Naive thymus-derived CD4-positive, alpha-beta T cell (primary cell): ENCODE data around the gene PSKH1. TPM values are rescaled to one million over a fixed set of nuclear protein-coding genes. Genes with fewer than 3 reads are reported as not detected.
A peak's percentile ranks its signal among the peaks of the same experiment; 100 is the strongest.

Experiments
- ATAC-seq: fragments of 150-1000 bp; cut with Tn5 transposase; 2 replicates; pipeline ENCODE4 v1.10.0; 2021; ENCODE audit warnings: mild to moderate bottlenecking, moderate library complexity
- CTCF ChIA-PET: fragments of 350-600 bp; sonication (Branson Sonifier 250); formaldehyde crosslinking; loops from one replicate; lab custom pipeline; 2021; ENCODE audit warnings: antibody characterized with exemption; lab: Charles Lee
- POLR2A ChIA-PET: fragments of 350-600 bp; sonication (Branson Sonifier 250); formaldehyde crosslinking; loops from one replicate; lab custom pipeline; 2021; ENCODE audit warnings: antibody characterized with exemption, inconsistent platforms; lab: Charles Lee
- DNase-seq, 9 donors: peaks; one replicate each; pipeline versions ENCODE4 v3.0.0 to v3.0.0-alpha.2; 2020 to 2022; ENCODE audit warnings: mixed read lengths in 1 of 9
- H3K27ac ChIP-seq: one replicate; pipeline ENCODE4 v1.7.0; 2013; ENCODE audit warnings: mild to moderate bottlenecking, low read depth, low read length, moderate library complexity
- H3K27me3 ChIP-seq, 2 donors: one replicate each; pipeline ENCODE4 v1.7.0; 2013; ENCODE audit warnings: low read length in 2 of 2, mild to moderate bottlenecking in 2 of 2, moderate library complexity in 2 of 2; ENCODE audit not compliant: control insufficient read depth in 2 of 2, insufficient read depth in 2 of 2
- H3K36me3 ChIP-seq, 3 experiments: 1 replicate in 2 of 3; 2 replicates in 1 of 3; pipeline ENCODE4 v1.7.0; 2013; ENCODE audit warnings: low read length in 3 of 3, mild to moderate bottlenecking in 3 of 3, moderate library complexity in 1 of 3; ENCODE audit not compliant: insufficient read depth in 3 of 3, control insufficient read depth in 2 of 3
- H3K4me1 ChIP-seq, 2 donors: one replicate each; pipeline ENCODE4 v1.7.0; 2013; ENCODE audit warnings: low read length in 2 of 2, mild to moderate bottlenecking in 2 of 2, moderate library complexity in 1 of 2; ENCODE audit not compliant: control insufficient read depth in 2 of 2, insufficient read depth in 2 of 2
- H3K4me3 ChIP-seq: 2 replicates; pipeline ENCODE4 v1.7.0; 2013; ENCODE audit warnings: mild to moderate bottlenecking, low read length
- H3K9me3 ChIP-seq, 3 experiments: 1 replicate in 2 of 3; 2 replicates in 1 of 3; pipeline ENCODE4 v1.7.0; 2013; ENCODE audit warnings: low read length in 3 of 3; ENCODE audit not compliant: control insufficient read depth in 2 of 3
- H3K27ac Mint-ChIP-seq, 9 donors: one replicate each; pipeline ENCODE4 v1.8.0; 2020 to 2022; ENCODE audit warnings: mixed read lengths in 9 of 9, mild to moderate bottlenecking in 8 of 9, moderate library complexity in 5 of 9, inconsistent platforms in 2 of 9
- H3K27me3 Mint-ChIP-seq, 5 donors: one replicate each; pipeline ENCODE4 v1.8.0; 2021 to 2022; ENCODE audit warnings: mixed read lengths in 5 of 5, mild to moderate bottlenecking in 1 of 5
- H3K36me3 Mint-ChIP-seq, 5 donors: one replicate each; pipeline ENCODE4 v1.8.0; 2020 to 2022; ENCODE audit warnings: mixed read lengths in 5 of 5, mild to moderate bottlenecking in 3 of 5, inconsistent platforms in 1 of 5
- H3K4me1 Mint-ChIP-seq, 7 donors: one replicate each; pipeline ENCODE4 v1.8.0; 2020 to 2022; ENCODE audit warnings: mixed read lengths in 7 of 7, mild to moderate bottlenecking in 3 of 7, inconsistent platforms in 1 of 7
- H3K4me3 Mint-ChIP-seq, 10 donors: one replicate each; pipeline ENCODE4 v1.8.0; 2020 to 2022; ENCODE audit warnings: mild to moderate bottlenecking in 10 of 10, mixed read lengths in 10 of 10, moderate library complexity in 6 of 10, inconsistent platforms in 2 of 10
- H3K9me3 Mint-ChIP-seq, 11 donors: one replicate each; pipeline ENCODE4 v1.8.0; 2020 to 2022; ENCODE audit warnings: mixed read lengths in 11 of 11, mild to moderate bottlenecking in 4 of 11, inconsistent platforms in 1 of 11, moderate library complexity in 1 of 11
- intact Hi-C, 2 donors: fragments of 100-400 bp; cut with micrococcal nuclease; formaldehyde crosslinking; loops; one replicate each; pipeline ENCODE4 v1.15.1; 2023
- polyA plus RNA-seq, 2 donors: library from polyadenylated mRNA; unstranded; fragments of 300-500 nt; fragmentation: Illumina TruSeq; gene quantifications; one replicate each; pipeline ENCODE4 v1.2.3, GENCODE V29; 2021
- total RNA-seq, 6 experiments: library from RNA in 5 of 6; stranded (reverse) in 5 of 6; gene quantifications; 1 replicate in 5 of 6; 2 replicates in 1 of 6; pipeline ENCODE4 v1.2.3 and lab custom pipeline; 2021 to 2026

The PSKH1 gene
- total and polyA plus RNA-seq, 7 experiments from 2014 or later, result 18.0 to 34.0 (median 23.3) TPM

GRCh38 chr16:67846320-67847063 is 46.6 kb upstream of the PSKH1 start, which contains the start of gene NUTF2:
TSS of gene NUTF2 (plus strand) at chr16:67846933. CDS start at chr16:67865131, 18,198 bp downstream.
- Mint-ChIP-seq H3K27me3 (no peaks in the 10 kb centered on the region), H3K4me3 (peak within 1 kb of the TSS; percentile 87 to 97 (median 92)), H3K4me1 (peaks cover 22 to 68% (median 47%) of the 10 kb centered on the region in 7 donors), H3K27ac (peak within 1 kb of the TSS; percentile 84 to 98 (median 94)), H3K36me3 (peaks cover 0 to 19% (median 0%) of the 10 kb centered on the region in 5 donors), H3K9me3 (no peaks in the 10 kb centered on the region)
- intact Hi-C loops, result loop anchor here (1.0 to 10.0 kb wide), 15 partner anchors 13 to 602 kb away; partner anchors contain the start of genes CTCF (in 2 of the 2), EDC4 (in 2 of the 2), RANBP10 (in 2 of the 2) and TSNAXIP1 (in 2 of the 2)
- peaks cover 0 to 7% (median 0%) of the 10 kb centered on the region in 3 experiments for H3K36me3 ChIP-seq
- peaks cover 43 to 46% of the 10 kb centered on the region in 2 donors for H3K4me1 ChIP-seq
- H3K27ac ChIP-seq, result peak within 1 kb of the TSS; percentile 99
- POLR2A ChIA-PET, result interaction anchor here (0.6 to 6.4 kb wide), 16 partner anchors 9 to 523 kb away, joined by 3 to 35 read pairs (median 5); partner anchors contain the start of genes ACD, EDC4, NFATC3 and PARD6A
- ATAC-seq, result peak; percentile 81
- peak; percentile 90 to 98 (median 96) for DNase-seq
- H3K9me3 ChIP-seq, result no peaks in the 10 kb centered on the region
- peak within 1 kb of the TSS; percentile 88 for H3K4me3 ChIP-seq
- H3K27me3 ChIP-seq, result no peaks in the 10 kb centered on the region
- CTCF ChIA-PET, result interaction anchor here (0.5 to 1.5 kb wide), 4 partner anchors 14 to 89 kb away, joined by 3 to 7 read pairs (median 5); no protein-coding TSS in a partner anchor

GRCh38 chr16:67847064-67847861 is 45.8 kb upstream of the PSKH1 start, which contains the start of gene CENPT:
TSS of gene CENPT (minus strand) at chr16:67847693. CDS start at chr16:67833859, 13,834 bp downstream.
- ATAC-seq (peak; percentile 62), DNase-seq (no peak)
- Mint-ChIP-seq H3K9me3 (no peaks in the 10 kb centered on the region), H3K27ac (peak within 1 kb of the TSS; percentile 84 to 98 (median 92)), H3K27me3 (no peaks in the 10 kb centered on the region), H3K4me1 (peaks cover 19 to 65% (median 41%) of the 10 kb centered on the region in 7 donors), H3K36me3 (peaks cover 0 to 19% (median 0%) of the 10 kb centered on the region in 5 donors), H3K4me3 (peak within 1 kb of the TSS; percentile 87 to 97 (median 92))
- peak within 1 kb of the TSS; percentile 88 for H3K4me3 ChIP-seq
- peaks cover 41 to 44% of the 10 kb centered on the region in 2 donors for H3K4me1 ChIP-seq
- H3K27ac ChIP-seq, result peak within 1 kb of the TSS; percentile 99
- ChIA-PET CTCF (no interaction called here), POLR2A (interaction anchor here (0.6 to 4.1 kb wide), 8 partner anchors 14 to 187 kb away, joined by 3 to 23 read pairs (median 6); partner anchors contain the start of genes ACD, EDC4, PARD6A and RANBP10)
- H3K36me3 ChIP-seq, result peaks cover 0 to 4% (median 0%) of the 10 kb centered on the region in 3 experiments
- no peaks in the 10 kb centered on the region for H3K27me3 ChIP-seq
- no peaks in the 10 kb centered on the region for H3K9me3 ChIP-seq
- intact Hi-C loops, result loop anchor here in 1 of 2 donors (2.0 to 10.0 kb wide), 3 partner anchors 18 to 602 kb away; partner anchors contain the start of genes FHOD1, RIPOR1 and SLC9A5

- peak overlapping the region in 7 of 9 donors; percentile 52 to 87 (median 84) for H3K27ac Mint-ChIP-seq
- no peaks in the 10 kb centered on the region for H3K9me3 Mint-ChIP-seq
- Histone ChIP-seq H3K27ac (peak overlapping the region; percentile 99), H3K4me1 (peaks cover 41 to 44% of the 10 kb centered on the region in 2 donors), H3K9me3 (no peaks in the 10 kb centered on the region), H3K4me3 (no peak overlapping the region), H3K27me3 (no peaks in the 10 kb centered on the region), H3K36me3 (peaks cover 0 to 4% (median 0%) of the 10 kb centered on the region in 3 experiments)
- H3K36me3 Mint-ChIP-seq, result peaks cover 0 to 18% (median 0%) of the 10 kb centered on the region in 5 donors
- ChIA-PET CTCF (interaction anchor here (1.1 kb wide), 1 partner anchor 33 kb away, joined by 3 read pairs; no protein-coding TSS in a partner anchor), POLR2A (interaction anchor here (0.7 to 4.1 kb wide), 7 partner anchors 9 to 298 kb away, joined by 3 to 23 read pairs (median 3); partner anchors contain the start of gene EDC4)
- peak overlapping the region; percentile 87 to 97 (median 92) for H3K4me3 Mint-ChIP-seq
- peaks cover 19 to 63% (median 40%) of the 10 kb centered on the region in 7 donors for H3K4me1 Mint-ChIP-seq
- DNase-seq (no peak), ATAC-seq (no peak)
- intact Hi-C loops, result loop anchor here in 1 of 2 donors (10.0 kb wide), 2 partner anchors 323 to 603 kb away; partner anchors contain the start of genes FHOD1, RIPOR1 and SLC9A5
- H3K27me3 Mint-ChIP-seq, result no peaks in the 10 kb centered on the region
These were observed 44.9 kb upstream of the PSKH1 start for GRCh38 chr16:67848118-67848517.

- intact Hi-C loops, result no loop called here
- DNase-seq (no peak), ATAC-seq (no peak)
- Mint-ChIP-seq H3K9me3 (no peaks in the 10 kb centered on the region), H3K27ac (no peak overlapping the region), H3K4me1 (peaks cover 22 to 50% (median 31%) of the 10 kb centered on the region in 7 donors), H3K36me3 (peaks cover 0 to 6% (median 0%) of the 10 kb centered on the region in 5 donors), H3K27me3 (no peaks in the 10 kb centered on the region), H3K4me3 (no peak overlapping the region)
- Histone ChIP-seq H3K27me3 (no peaks in the 10 kb centered on the region), H3K36me3 (peaks cover 0 to 7% (median 0%) of the 10 kb centered on the region in 3 experiments), H3K4me1 (peaks cover 3 to 7% of the 10 kb centered on the region in 2 donors), H3K4me3 (no peak overlapping the region), H3K27ac (no peak overlapping the region), H3K9me3 (no peaks in the 10 kb centered on the region)
- ChIA-PET CTCF (interaction anchor here (0.6 kb wide), 1 partner anchor 31 kb away, joined by 3 read pairs; the partner anchor contains the start of gene NRN1L), POLR2A (interaction anchor here (0.6 kb wide), 1 partner anchor 297 kb away, joined by 5 read pairs; no protein-coding TSS in a partner anchor)
These were observed 39.4 kb upstream of the PSKH1 start for GRCh38 chr16:67853670-67854069.

- ATAC-seq (no peak), DNase-seq (no peak)
- Mint-ChIP-seq H3K36me3 (peaks cover 0 to 5% (median 0%) of the 10 kb centered on the region in 5 donors), H3K27ac (peak overlapping the region in 2 of 9 donors; percentile 31 to 67), H3K9me3 (no peaks in the 10 kb centered on the region), H3K4me1 (peaks cover 18 to 35% (median 30%) of the 10 kb centered on the region in 7 donors), H3K27me3 (no peaks in the 10 kb centered on the region), H3K4me3 (no peak overlapping the region)
- Histone ChIP-seq H3K4me3 (no peak overlapping the region), H3K9me3 (no peaks in the 10 kb centered on the region), H3K4me1 (peaks cover 0 to 7% of the 10 kb centered on the region in 2 donors), H3K36me3 (peaks cover 0 to 13% (median 0%) of the 10 kb centered on the region in 3 experiments), H3K27ac (no peak overlapping the region), H3K27me3 (no peaks in the 10 kb centered on the region)
- intact Hi-C loops, result no loop called here
- CTCF ChIA-PET, result interaction anchor here (1.1 kb wide), 1 partner anchor 335 kb away, joined by 3 read pairs; no protein-coding TSS in a partner anchor
- POLR2A ChIA-PET, result interaction anchor here (1.2 to 1.6 kb wide), 2 partner anchors 10 to 22 kb away, joined by 3 to 6 read pairs; no protein-coding TSS in a partner anchor
These were observed 37.3 kb upstream of the PSKH1 start for GRCh38 chr16:67855789-67856188.
